ENCODE measurements around the gene TMTC1. TPM values are rescaled to one million over a fixed set of nuclear protein-coding genes. Genes with fewer than 3 reads are reported as not detected.

Gene TMTC1
- total and polyA plus RNA-seq, 2 donors (not counting 1 experiment from before 2014, with no cell fraction given): 62.2 to 222 TPM

DNA sequence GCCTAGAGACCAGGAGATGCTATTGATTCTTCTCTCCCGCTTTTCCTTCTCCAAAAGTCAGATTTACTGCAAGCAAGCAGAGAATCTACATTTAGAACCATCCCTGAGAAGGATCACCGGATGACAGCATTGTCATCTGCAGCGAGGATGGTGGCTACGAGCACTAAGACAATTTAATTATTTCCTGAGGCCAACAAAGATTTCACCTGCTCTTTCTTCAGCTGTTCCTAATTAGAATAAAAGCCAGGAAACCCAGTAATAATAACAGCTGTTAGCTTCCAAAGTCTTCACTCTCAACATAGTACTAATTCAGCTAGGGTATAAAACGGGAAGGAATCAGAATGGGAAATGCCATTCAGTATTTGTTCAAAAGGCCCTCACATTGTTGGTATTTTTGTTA is 53.3 kb downstream of the TMTC1 start:
- no peak overlapping the region for H3K4me3 ChIP-seq (replicated peaks in 1 of 4; ENCODE audit: control extremely low read depth in 1 of 4, insufficient read depth in 1 of 4, low read depth in 3 of 4, low read length in 4 of 4)
- no peak overlapping the region for H3K4me2 ChIP-seq (ENCODE audit: extremely low read depth, insufficient read depth, low read length)
- no peaks in the 10 kb centered on the region for H3K27me3 ChIP-seq (ENCODE audit: control insufficient read depth, insufficient read depth, low read length)
- H4K20me1 ChIP-seq (ENCODE audit: control insufficient read depth, extremely low read depth, insufficient read depth, low read length): no peaks in the 10 kb centered on the region
- H3K36me3 ChIP-seq (ENCODE audit: control insufficient read depth, insufficient read depth, low read length): peaks cover 3% of the 10 kb centered on the region
- H3K79me2 ChIP-seq (ENCODE audit: control insufficient read depth, insufficient read depth, low read length): no peaks in the 10 kb centered on the region
- H3K9ac ChIP-seq (ENCODE audit: insufficient read depth, low read length): no peak overlapping the region
- TF ChIP-seq EZH2 (IDR thresholded peaks at IDR 0.05; ENCODE audit: low read length, missing control alignments): no peak
- TF ChIP-seq, protein P1, sequence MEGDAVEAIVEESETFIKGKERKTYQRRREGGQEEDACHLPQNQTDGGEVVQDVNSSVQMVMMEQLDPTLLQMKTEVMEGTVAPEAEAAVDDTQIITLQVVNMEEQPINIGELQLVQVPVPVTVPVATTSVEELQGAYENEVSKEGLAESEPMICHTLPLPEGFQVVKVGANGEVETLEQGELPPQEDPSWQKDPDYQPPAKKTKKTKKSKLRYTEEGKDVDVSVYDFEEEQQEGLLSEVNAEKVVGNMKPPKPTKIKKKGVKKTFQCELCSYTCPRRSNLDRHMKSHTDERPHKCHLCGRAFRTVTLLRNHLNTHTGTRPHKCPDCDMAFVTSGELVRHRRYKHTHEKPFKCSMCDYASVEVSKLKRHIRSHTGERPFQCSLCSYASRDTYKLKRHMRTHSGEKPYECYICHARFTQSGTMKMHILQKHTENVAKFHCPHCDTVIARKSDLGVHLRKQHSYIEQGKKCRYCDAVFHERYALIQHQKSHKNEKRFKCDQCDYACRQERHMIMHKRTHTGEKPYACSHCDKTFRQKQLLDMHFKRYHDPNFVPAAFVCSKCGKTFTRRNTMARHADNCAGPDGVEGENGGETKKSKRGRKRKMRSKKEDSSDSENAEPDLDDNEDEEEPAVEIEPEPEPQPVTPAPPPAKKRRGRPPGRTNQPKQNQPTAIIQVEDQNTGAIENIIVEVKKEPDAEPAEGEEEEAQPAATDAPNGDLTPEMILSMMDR (conservative IDR thresholded peaks at IDR 0.05 in 1 of 2, IDR thresholded peaks at IDR 0.05 in 1 of 2; ENCODE audit: low read depth in 1 of 2, low read length in 2 of 2): no peak
- DNase-seq (ENCODE audit: low read depth in 2 of 2): no peak
- H3K9me3 ChIP-seq (ENCODE audit: control insufficient read depth, insufficient read depth, low read depth, low read length): no peaks in the 10 kb centered on the region
- H3K4me1 ChIP-seq (ENCODE audit: control insufficient read depth, extremely low read depth, insufficient read depth, low read length): no peaks in the 10 kb centered on the region
- H3K27ac ChIP-seq (ENCODE audit: insufficient read depth, low read length): no peak overlapping the region
- no peak overlapping the region for H2AFZ ChIP-seq (ENCODE audit: low read length)

DNA sequence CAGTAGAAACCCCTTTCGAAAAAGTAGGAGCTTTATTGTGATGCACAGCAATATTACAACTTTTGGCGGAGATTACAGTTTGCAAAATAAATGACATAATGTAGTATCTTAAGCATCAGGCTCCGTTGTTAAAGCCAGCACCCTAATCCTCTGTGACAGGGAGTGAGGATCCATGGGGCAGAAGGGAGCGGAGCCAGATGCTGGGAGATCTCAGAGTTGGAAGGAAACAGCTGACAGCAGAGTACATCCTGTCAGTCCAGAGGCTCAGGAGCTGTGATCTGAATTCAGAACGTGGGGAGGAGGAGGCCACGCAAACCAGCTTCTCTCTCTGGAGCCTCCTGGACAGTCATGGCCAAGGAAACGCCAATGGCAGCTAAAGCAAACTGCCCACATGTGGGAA is 55.7 kb downstream of the TMTC1 start:
- H3K4me2 ChIP-seq (ENCODE audit: extremely low read depth, insufficient read depth, low read length): no peak overlapping the region
- TF ChIP-seq, protein P1 (conservative IDR thresholded peaks at IDR 0.05 in 1 of 2, IDR thresholded peaks at IDR 0.05 in 1 of 2; ENCODE audit: low read depth in 1 of 2, low read length in 2 of 2): no peak
- TF ChIP-seq EZH2 (IDR thresholded peaks at IDR 0.05; ENCODE audit: low read length, missing control alignments): no peak
- no peak for DNase-seq (ENCODE audit: low read depth in 2 of 2)
- H3K4me1 ChIP-seq (ENCODE audit: control insufficient read depth, extremely low read depth, insufficient read depth, low read length): no peaks in the 10 kb centered on the region
- H3K36me3 ChIP-seq (ENCODE audit: control insufficient read depth, insufficient read depth, low read length): peaks cover 3% of the 10 kb centered on the region
- H3K9me3 ChIP-seq (ENCODE audit: control insufficient read depth, insufficient read depth, low read depth, low read length): no peaks in the 10 kb centered on the region
- no peak overlapping the region for H3K4me3 ChIP-seq (replicated peaks in 1 of 4; ENCODE audit: control extremely low read depth in 1 of 4, insufficient read depth in 1 of 4, low read depth in 3 of 4, low read length in 4 of 4)
- no peaks in the 10 kb centered on the region for H4K20me1 ChIP-seq (ENCODE audit: control insufficient read depth, extremely low read depth, insufficient read depth, low read length)
- no peak overlapping the region for H3K27ac ChIP-seq (ENCODE audit: insufficient read depth, low read length)
- H3K9ac ChIP-seq (ENCODE audit: insufficient read depth, low read length): no peak overlapping the region
- H2AFZ ChIP-seq (ENCODE audit: low read length): no peak overlapping the region
- H3K79me2 ChIP-seq (ENCODE audit: control insufficient read depth, insufficient read depth, low read length): no peaks in the 10 kb centered on the region
- H3K27me3 ChIP-seq (ENCODE audit: control insufficient read depth, insufficient read depth, low read length): no peaks in the 10 kb centered on the region

DNA sequence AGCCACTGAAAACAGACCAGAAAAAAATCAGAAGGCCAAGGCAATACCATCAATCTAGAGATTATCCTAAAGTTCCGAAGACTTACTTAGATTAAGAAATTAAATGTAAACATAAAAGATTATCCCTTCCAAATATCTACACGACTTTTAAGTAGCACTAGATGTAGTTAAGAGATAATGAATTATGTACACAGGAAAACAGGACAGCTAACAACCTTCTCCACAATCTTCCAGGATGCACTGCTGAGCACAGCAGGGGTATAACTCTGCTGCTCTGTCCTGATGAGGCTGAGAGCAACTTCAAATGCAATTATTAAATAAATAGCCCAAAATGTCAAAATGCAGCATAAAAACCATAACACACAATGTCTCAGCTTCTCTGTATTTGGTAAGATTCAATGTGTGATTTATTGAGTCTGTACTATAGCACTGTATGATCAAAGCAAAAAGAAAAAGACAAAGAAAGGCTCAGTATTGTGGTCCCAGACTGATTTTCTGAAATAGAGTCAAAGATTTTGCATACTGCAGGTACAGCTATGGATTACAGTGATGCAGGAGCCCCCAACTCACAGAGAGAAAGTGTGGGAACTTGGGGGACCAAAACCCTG is 56.9 kb downstream of the TMTC1 start:
- no peaks in the 10 kb centered on the region for H4K20me1 ChIP-seq (ENCODE audit: control insufficient read depth, extremely low read depth, insufficient read depth, low read length)
- H3K9ac ChIP-seq (ENCODE audit: insufficient read depth, low read length): no peak overlapping the region
- TF ChIP-seq EZH2 (IDR thresholded peaks at IDR 0.05; ENCODE audit: low read length, missing control alignments): no peak
- TF ChIP-seq, protein P1 (conservative IDR thresholded peaks at IDR 0.05 in 1 of 2, IDR thresholded peaks at IDR 0.05 in 1 of 2; ENCODE audit: low read depth in 1 of 2, low read length in 2 of 2): no peak
- H3K4me3 ChIP-seq (replicated peaks in 1 of 4; ENCODE audit: control extremely low read depth in 1 of 4, insufficient read depth in 1 of 4, low read depth in 3 of 4, low read length in 4 of 4): no peak overlapping the region
- no peaks in the 10 kb centered on the region for H3K4me1 ChIP-seq (ENCODE audit: control insufficient read depth, extremely low read depth, insufficient read depth, low read length)
- no peak overlapping the region for H3K27ac ChIP-seq (ENCODE audit: insufficient read depth, low read length)
- H3K79me2 ChIP-seq (ENCODE audit: control insufficient read depth, insufficient read depth, low read length): no peaks in the 10 kb centered on the region
- H3K27me3 ChIP-seq (ENCODE audit: control insufficient read depth, insufficient read depth, low read length): no peaks in the 10 kb centered on the region
- H3K9me3 ChIP-seq (ENCODE audit: control insufficient read depth, insufficient read depth, low read depth, low read length): no peaks in the 10 kb centered on the region
- no peak overlapping the region for H3K4me2 ChIP-seq (ENCODE audit: extremely low read depth, insufficient read depth, low read length)
- peaks cover 3% of the 10 kb centered on the region for H3K36me3 ChIP-seq (ENCODE audit: control insufficient read depth, insufficient read depth, low read length)
- DNase-seq (ENCODE audit: low read depth in 2 of 2): no peak
- no peak overlapping the region for H2AFZ ChIP-seq (ENCODE audit: low read length)
